ENCODE data around the gene SLC28A3.

SLC28A3 gene

GRCh38 chr9:84339503-84339902 lies 1.1 kb downstream of the SLC28A3 start:
- DNase-seq: no peak

GRCh38 chr9:84338792-84339191 lies 1.8 kb downstream of the SLC28A3 start:
- DNase-seq: no peak

GRCh38 chr9:84337252-84337651 lies 3.3 kb downstream of the SLC28A3 start:
- no peak for DNase-seq

GRCh38 chr9:84331119-84331809 lies 9.3 kb downstream of the SLC28A3 start:
- no peak for DNase-seq

- no peak for DNase-seq
Measured at GRCh38 chr9:84330246-84330645, 10.3 kb downstream of the SLC28A3 start.

GRCh38 chr9:84327184-84327583 lies 13.4 kb downstream of the SLC28A3 start:
- DNase-seq: no peak

- DNase-seq: no peak
Measured at GRCh38 chr9:84325347-84325973, 15.1 kb downstream of the SLC28A3 start.

- DNase-seq: no peak
Measured at GRCh38 chr9:84324811-84325210, 15.7 kb downstream of the SLC28A3 start.

- no peak for DNase-seq
Measured at GRCh38 chr9:84323858-84324257, 16.7 kb downstream of the SLC28A3 start.

GRCh38 chr9:84322828-84323227 lies 17.7 kb downstream of the SLC28A3 start:
- DNase-seq: no peak

- DNase-seq: no peak
Measured at GRCh38 chr9:84320231-84320630, 20.3 kb downstream of the SLC28A3 start.

GRCh38 chr9:84319632-84320031 lies 20.9 kb downstream of the SLC28A3 start:
- DNase-seq: no peak

GRCh38 chr9:84318981-84319380 lies 21.6 kb downstream of the SLC28A3 start:
- DNase-seq: no peak

GRCh38 chr9:84317563-84317962 lies 23.0 kb downstream of the SLC28A3 start:
- no peak for DNase-seq

- DNase-seq: peak in 33 of 51 donors; percentile 1 to 61 (median 27)
Measured at GRCh38 chr9:84315278-84315877, 25.2 kb downstream of the SLC28A3 start.

- no peak for DNase-seq
Measured at GRCh38 chr9:84314306-84314705, 26.3 kb downstream of the SLC28A3 start.

GRCh38 chr9:84310883-84311282 lies 29.7 kb downstream of the SLC28A3 start:
- no peak for DNase-seq

- no peak for DNase-seq
Measured at GRCh38 chr9:84305497-84306131, 34.9 kb downstream of the SLC28A3 start.

GRCh38 chr9:84304166-84304565 lies 36.4 kb downstream of the SLC28A3 start:
- peak in 1 of 51 donors; percentile 3 for DNase-seq

- DNase-seq: no peak
Measured at GRCh38 chr9:84303061-84303460, 37.5 kb downstream of the SLC28A3 start.

GRCh38 chr9:84301851-84302250 lies 38.7 kb downstream of the SLC28A3 start:
- no peak for DNase-seq

- DNase-seq: no peak
Measured at GRCh38 chr9:84300271-84300670, 40.3 kb downstream of the SLC28A3 start.

Measured in hypothalamus (tissue), 51 donors.